HG03571 (cell line): ENCODE measurements around the gene SLC25A23.

Experiments used
- ATAC-seq: cut with Tn5 transposase; IDR thresholded peaks from one replicate; pipeline ENCODE4 v1.9.1; 2021; ENCODE audit not compliant: unreplicated experiment

The SLC25A23 gene

GRCh38 chr19:6481541-6482342, 22.1 kb upstream of the SLC25A23 start, which contains the start of gene DENND1C:
Gene DENND1C, minus strand, starts transcription at chr19:6481787. Its CDS starts 92 bp downstream, at chr19:6481695.
- ATAC-seq: peak; percentile 62

GRCh38 chr19:6480848-6481415, 21.3 kb upstream of the SLC25A23 start:
- peak; percentile 30 for ATAC-seq

GRCh38 chr19:6479836-6480398, 20.3 kb upstream of the SLC25A23 start:
- no peak for ATAC-seq

DNA sequence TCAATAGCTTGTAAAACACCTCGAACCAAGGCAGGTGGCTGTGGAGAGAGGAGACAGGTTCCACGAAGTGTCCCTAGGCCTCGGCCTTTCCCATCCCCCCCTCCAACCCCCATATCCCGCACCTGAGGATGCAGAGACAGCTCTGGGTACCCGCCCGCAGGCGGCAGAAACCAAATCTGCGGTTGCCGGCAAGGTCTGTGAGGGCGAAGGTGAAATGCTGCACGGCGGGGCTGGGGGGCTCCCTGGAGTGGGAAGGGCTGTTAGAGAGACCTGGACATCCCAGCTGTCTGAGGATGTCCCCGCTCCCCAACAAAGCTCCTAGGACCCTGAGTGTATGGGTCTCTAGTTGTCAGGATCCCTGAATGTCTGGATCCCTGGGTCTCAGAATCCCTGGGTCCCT, 19.2 kb upstream of the SLC25A23 start:
- no peak for ATAC-seq

DNA sequence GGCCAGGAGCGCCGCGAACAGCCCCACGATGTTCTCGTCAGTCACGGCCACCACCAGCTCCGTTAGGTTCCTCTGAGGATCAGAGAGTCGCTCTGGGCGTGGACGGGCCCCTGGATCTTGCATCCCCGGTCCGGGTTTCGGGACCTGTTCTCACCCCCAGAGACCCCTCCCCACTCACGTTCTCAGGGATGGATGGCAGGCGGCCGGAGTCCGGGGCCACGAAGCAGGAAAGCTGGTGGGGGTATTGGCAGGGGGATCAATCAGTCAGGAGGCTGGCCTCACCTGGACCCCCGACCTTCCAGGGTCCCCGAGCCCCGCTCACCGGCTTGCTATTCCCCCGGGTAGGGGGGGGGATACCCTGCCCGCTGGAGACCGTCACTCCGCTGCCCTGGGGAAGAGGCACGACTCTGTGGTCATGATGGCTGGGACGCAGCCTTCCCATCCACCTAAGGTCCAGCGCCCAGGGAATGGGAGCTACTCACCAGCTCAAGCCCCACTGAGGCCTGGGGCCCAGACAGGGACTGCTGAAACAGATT, 17.4 kb upstream of the SLC25A23 start:
- ATAC-seq: no peak

DNA sequence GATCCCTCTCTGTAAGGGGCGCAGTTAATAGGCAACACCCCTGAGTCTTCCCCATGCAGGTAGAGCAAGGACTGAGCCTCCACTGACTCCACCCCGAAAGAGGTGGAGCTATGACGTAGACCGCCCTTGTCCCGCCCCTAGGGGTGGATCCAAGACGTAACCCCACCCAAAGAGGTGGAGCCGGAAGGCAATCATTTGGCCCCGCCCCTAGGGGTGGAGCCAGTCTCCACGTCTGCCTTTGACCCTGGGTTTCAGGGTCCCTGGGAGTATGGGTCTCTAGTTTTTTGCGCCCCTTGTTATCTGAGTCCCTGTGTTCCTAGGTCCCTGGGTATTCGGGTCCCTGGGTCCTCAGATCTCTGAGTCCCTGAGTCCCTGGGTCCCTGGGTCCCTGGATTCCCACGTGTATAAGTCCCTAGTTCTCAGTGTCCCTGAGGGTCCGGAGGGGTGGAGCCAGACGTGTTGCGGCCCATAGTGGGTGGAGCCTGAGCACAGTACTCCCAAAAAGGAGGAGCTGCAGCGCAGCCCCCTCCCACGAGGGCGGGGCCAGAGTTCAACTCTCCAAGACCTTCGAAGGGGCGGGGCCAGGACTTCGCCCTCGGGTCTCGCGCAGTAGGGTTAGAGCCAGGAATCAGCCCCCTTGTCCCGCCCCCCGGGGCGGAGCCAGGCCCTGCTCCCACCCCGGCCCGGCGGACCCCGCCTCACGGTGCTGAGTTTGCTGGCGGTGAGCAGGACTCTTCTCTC, 16.7 kb upstream of the SLC25A23 start:
- no peak for ATAC-seq

DNA sequence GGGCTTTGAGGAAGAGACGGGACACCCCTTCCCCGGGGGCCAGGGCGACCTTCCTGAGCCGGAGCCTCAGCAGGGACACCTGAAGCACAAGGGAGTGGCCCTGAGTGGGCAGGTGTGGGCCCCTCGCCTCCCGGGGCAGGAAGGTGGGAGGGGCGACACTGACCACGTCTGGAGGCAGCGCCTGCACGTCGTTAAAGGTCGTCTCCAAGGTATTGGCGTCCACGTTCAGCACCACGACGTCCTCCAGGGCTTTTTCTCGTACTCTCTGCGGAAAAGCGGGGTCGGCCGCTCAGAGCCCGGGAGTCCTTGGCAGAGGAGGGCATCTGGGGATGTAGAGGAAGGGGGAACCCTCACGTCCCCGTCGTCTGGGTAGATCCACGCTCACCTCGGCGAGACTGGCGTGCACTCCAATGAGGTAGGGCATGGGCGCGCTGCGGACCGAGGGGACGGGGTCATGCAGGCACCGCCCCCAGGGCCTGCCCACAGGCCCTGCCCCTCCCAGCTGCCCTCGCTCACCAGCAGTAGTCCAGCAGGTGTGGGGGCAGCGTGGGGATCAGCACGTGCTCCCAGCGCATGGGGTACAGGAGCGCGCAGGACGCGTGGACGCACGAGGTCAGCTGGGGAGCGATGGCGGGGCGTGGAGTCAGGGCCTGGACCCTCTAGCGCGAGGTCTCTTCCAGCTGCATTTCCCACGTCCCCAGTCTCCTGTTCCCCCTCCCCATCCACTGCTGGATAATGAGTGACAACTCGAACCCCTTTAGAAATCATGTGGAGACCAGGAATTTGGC, 15.9 kb upstream of the SLC25A23 start:
- no peak for ATAC-seq

DNA sequence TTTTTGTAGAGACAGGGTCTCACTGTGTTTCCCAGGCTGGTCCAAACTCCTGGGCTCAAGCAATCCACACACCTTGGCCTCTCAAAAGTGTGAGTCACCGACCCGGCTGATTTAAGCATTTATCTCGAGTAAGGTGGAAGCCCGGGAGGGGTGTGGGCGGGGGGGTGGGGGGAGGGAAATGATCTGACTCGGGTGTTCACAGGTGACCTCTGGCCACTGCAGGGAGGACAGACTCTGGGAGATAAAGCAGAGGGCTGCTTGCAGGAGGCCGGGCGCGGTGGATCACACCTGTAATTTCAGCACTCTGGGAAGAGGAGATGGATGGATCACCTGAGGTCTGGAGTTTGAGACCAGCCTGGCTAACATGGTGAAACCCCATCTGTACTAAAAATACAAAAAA, 14.1 kb upstream of the SLC25A23 start:
- ATAC-seq: no peak

- ATAC-seq: no peak
Measured at GRCh38 chr19:6472713-6473112, 13.1 kb upstream of the SLC25A23 start.

GRCh38 chr19:6471076-6471475, 11.5 kb upstream of the SLC25A23 start:
- no peak for ATAC-seq

DNA sequence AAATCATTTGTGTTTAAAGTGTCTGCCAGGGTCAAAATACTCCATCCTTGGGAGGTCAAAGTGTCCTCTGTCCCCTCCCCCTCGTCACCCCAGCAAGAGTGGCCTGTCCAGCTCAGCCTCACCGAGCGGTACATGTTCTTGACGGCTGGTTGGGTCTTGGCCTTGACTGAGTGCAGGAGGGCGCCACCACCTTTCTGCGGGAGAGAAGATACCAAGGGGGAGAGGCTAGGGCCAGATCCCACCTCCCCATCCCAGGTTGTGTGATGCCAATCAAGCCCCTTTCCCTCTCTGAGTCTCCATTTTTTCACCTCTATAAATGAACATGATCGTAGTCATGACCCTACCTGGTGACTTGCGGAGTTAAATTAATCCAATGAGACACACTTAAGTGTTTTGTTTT, 10.6 kb upstream of the SLC25A23 start:
- no peak for ATAC-seq

GRCh38 chr19:6467384-6467783, 7.8 kb upstream of the SLC25A23 start:
- no peak for ATAC-seq

- no peak for ATAC-seq
Measured at GRCh38 chr19:6466526-6467248, 7.1 kb upstream of the SLC25A23 start.

DNA sequence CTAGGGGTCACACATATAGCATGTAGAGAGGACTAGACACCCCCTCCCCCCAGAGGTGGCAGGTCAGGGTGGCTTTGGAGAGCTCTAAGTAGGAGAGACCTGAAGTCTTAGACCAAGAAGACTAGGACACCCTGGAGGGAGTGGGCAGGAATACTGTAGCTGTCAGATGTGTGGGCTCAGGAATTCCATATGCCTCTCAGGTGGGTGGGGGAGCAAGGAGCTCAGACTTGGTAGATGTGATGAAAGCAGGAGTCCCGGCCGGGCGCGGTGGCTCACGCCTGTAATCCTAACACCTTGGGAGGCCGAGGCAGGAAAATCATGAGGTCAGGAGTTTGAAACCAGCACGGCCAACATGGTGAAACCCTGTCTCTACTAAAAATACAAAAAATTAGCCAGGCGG, 6.1 kb upstream of the SLC25A23 start:
- no peak for ATAC-seq

- no peak for ATAC-seq
Measured at GRCh38 chr19:6465006-6465405, 5.4 kb upstream of the SLC25A23 start.

- no peak for ATAC-seq
Measured at GRCh38 chr19:6464070-6464873, 4.7 kb upstream of the SLC25A23 start, which contains the start of gene CRB3. Gene CRB3, plus strand, starts transcription at chr19:6464271. Its CDS starts 431 bp downstream, at chr19:6464702.

- peak; percentile 54 for ATAC-seq
Measured at GRCh38 chr19:6460099-6460884, 700 bp upstream of the SLC25A23 start.

DNA sequence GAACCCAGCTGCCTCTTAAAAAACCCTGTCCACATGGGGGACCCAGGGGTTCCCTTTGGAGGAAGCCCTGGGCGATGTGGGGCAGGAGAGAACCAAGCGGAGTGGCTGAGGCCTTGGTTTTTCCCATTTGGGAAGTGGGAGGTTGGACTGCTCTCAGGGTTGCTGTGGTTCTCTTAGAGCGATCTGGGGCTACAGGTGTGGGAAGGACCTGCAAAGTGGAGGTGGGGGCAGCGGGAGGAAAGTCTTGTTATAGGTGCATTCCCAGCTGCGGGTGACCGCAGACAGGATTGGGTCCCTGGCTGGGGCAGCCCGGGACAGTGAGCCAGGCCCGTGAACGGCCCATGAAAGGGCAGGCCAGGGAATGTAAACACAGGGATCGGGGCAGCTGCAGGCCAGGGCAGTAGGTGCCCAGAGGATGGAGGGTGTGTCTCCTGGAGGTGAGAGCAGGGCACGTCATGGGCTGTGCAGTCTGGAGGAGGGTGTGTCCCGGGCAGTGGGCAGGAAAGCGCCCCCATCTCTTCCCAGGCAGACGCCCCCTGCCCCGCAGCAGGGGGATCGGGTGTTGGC, 814 bp downstream of the SLC25A23 start:
- ATAC-seq: no peak
